ENCODE results near the gene ATP5ME.

ATP5ME gene

GRCh38 chr4:688854-689681 is 15.0 kb upstream of the ATP5ME start, which contains the start of gene SLC49A3:
Gene SLC49A3, minus strand, starts transcription at chr4:689151. Its CDS starts 24 bp downstream, at chr4:689127.
- no peaks in the 10 kb centered on the region for H3K36me3 ChIP-seq (ENCODE audit: low read depth)
- TF ChIP-seq CTCF (IDR thresholded peaks at IDR 0.05; ENCODE audit: poor library complexity, severe bottlenecking): no peak
- no peak within 1 kb of the TSS for H3K4me3 ChIP-seq (ENCODE audit: severe bottlenecking)
- ATAC-seq (ENCODE audit: low read depth) (no peak), DNase-seq (ENCODE audit: low spot score) (no peak)
- no peaks in the 10 kb centered on the region for H3K27me3 ChIP-seq (ENCODE audit: insufficient read depth, poor library complexity, severe bottlenecking)
- H3K9me3 ChIP-seq (ENCODE audit: severe bottlenecking): no peaks in the 10 kb centered on the region
- H3K27ac ChIP-seq (ENCODE audit: poor library complexity, severe bottlenecking): peak within 1 kb of the TSS; percentile 50
- H3K4me1 ChIP-seq (ENCODE audit: insufficient read depth, poor library complexity, severe bottlenecking): peaks cover 12% of the 10 kb centered on the region

GRCh38 chr4:687971-688853 is 14.1 kb upstream of the ATP5ME start:
- Histone ChIP-seq H3K27ac (ENCODE audit: poor library complexity, severe bottlenecking) (peak overlapping the region; percentile 50), H3K4me1 (ENCODE audit: insufficient read depth, poor library complexity, severe bottlenecking) (peaks cover 12% of the 10 kb centered on the region), H3K4me3 (ENCODE audit: severe bottlenecking) (no peak overlapping the region), H3K9me3 (ENCODE audit: severe bottlenecking) (no peaks in the 10 kb centered on the region), H3K36me3 (ENCODE audit: low read depth) (no peaks in the 10 kb centered on the region), H3K27me3 (ENCODE audit: insufficient read depth, poor library complexity, severe bottlenecking) (no peaks in the 10 kb centered on the region)
- DNase-seq (ENCODE audit: low spot score) (peak; percentile 60), ATAC-seq (ENCODE audit: low read depth) (no peak)
- TF ChIP-seq CTCF (IDR thresholded peaks at IDR 0.05; ENCODE audit: poor library complexity, severe bottlenecking): no peak

- ATAC-seq (ENCODE audit: low read depth) (peak; percentile 91), DNase-seq (ENCODE audit: low spot score) (peak; percentile 91)
- Histone ChIP-seq H3K4me3 (ENCODE audit: severe bottlenecking) (no peak overlapping the region), H3K9me3 (ENCODE audit: severe bottlenecking) (no peaks in the 10 kb centered on the region), H3K27me3 (ENCODE audit: insufficient read depth, poor library complexity, severe bottlenecking) (no peaks in the 10 kb centered on the region), H3K4me1 (ENCODE audit: insufficient read depth, poor library complexity, severe bottlenecking) (peaks cover 12% of the 10 kb centered on the region), H3K27ac (ENCODE audit: poor library complexity, severe bottlenecking) (peak overlapping the region; percentile 50), H3K36me3 (ENCODE audit: low read depth) (no peaks in the 10 kb centered on the region)
- TF ChIP-seq CTCF (IDR thresholded peaks at IDR 0.05; ENCODE audit: poor library complexity, severe bottlenecking): no peak
Measured at GRCh38 chr4:687048-687970, 13.2 kb upstream of the ATP5ME start.

GRCh38 chr4:686413-687040 is 12.5 kb upstream of the ATP5ME start:
- TF ChIP-seq CTCF (IDR thresholded peaks at IDR 0.05; ENCODE audit: poor library complexity, severe bottlenecking): no peak
- Histone ChIP-seq H3K4me1 (ENCODE audit: insufficient read depth, poor library complexity, severe bottlenecking) (peaks cover 12% of the 10 kb centered on the region), H3K27me3 (ENCODE audit: insufficient read depth, poor library complexity, severe bottlenecking) (no peaks in the 10 kb centered on the region), H3K36me3 (ENCODE audit: low read depth) (no peaks in the 10 kb centered on the region), H3K4me3 (ENCODE audit: severe bottlenecking) (no peak overlapping the region), H3K9me3 (ENCODE audit: severe bottlenecking) (no peaks in the 10 kb centered on the region), H3K27ac (ENCODE audit: poor library complexity, severe bottlenecking) (peak overlapping the region; percentile 50)
- no peak for DNase-seq (ENCODE audit: low spot score)
- no peak for ATAC-seq (ENCODE audit: low read depth)

Measured in RWPE2 (cell line).